ENCODE measurements around the gene TUBD1.

The TUBD1 gene

DNA sequence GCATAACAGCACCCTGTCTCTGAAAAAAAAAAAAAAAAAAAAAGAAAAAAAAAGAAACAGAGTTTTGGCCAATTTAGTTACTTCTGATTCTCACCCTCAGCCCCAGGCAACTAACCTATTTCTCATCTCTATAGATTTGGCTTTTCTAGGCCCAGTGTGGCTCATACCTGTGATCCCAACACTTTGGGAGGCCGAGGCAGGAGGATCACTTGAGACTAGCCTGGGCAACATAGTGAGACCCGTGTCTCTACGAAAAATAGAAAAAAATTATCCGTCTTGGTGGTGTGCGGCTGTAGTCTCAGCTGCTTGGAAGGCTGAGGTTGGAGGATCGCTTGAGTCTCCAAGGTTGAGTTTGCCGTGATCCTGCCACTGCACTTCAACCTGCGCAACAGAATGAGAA, 8.9 kb upstream of the TUBD1 start:
- no peak overlapping the region for H3K4me3 ChIP-seq (ENCODE audit: extremely low read depth, insufficient read depth, low read length, poor library complexity, severe bottlenecking)
- peaks cover 12% of the 10 kb centered on the region for H3K36me3 ChIP-seq (ENCODE audit: control insufficient read depth, insufficient read depth, low read length)
- no peaks in the 10 kb centered on the region for H3K9me3 ChIP-seq (ENCODE audit: control insufficient read depth, low read length)
- no peak overlapping the region for H3K27ac ChIP-seq (ENCODE audit: low read depth, low read length, severe bottlenecking)
- no peaks in the 10 kb centered on the region for H3K4me1 ChIP-seq (ENCODE audit: control insufficient read depth, insufficient read depth, low read length, poor library complexity, severe bottlenecking)
- WGBS, 2 experiments (ENCODE audit: insufficient coverage in 2 of 2), result 96 to 98% methylated on average over 4 to 6 of the region's 8 CpGs

DNA sequence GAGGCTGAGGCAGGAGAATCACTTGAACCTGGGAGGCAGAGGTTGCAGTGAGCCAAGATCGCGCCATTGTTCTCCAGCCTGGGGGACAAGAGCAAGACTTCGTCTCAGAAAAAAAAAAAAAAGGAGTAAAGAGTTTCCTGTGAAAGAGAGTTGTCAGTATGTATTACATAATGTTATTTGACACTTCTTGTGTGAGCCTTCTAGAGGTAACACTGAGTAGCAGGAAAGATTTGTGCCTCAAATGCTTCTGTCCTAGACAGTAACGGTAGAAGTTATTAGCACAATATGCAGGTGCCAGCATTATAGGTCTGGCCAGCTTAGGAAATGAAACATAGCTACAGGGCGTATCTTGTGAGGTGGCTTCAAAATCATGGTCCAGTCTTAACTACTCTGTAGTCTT, 6.4 kb upstream of the TUBD1 start:
- Histone ChIP-seq H3K27ac (ENCODE audit: low read depth, low read length, severe bottlenecking) (no peak overlapping the region), H3K4me1 (ENCODE audit: control insufficient read depth, insufficient read depth, low read length, poor library complexity, severe bottlenecking) (no peaks in the 10 kb centered on the region), H3K9me3 (ENCODE audit: control insufficient read depth, low read length) (no peaks in the 10 kb centered on the region), H3K4me3 (ENCODE audit: extremely low read depth, insufficient read depth, low read length, poor library complexity, severe bottlenecking) (no peak overlapping the region), H3K36me3 (ENCODE audit: control insufficient read depth, insufficient read depth, low read length) (peaks cover 11% of the 10 kb centered on the region)
- 92 to 100% methylated on average over 1 to 4 of the region's 5 CpGs for WGBS, 2 experiments (ENCODE audit: insufficient coverage in 2 of 2)

- Histone ChIP-seq H3K27ac (ENCODE audit: low read depth, low read length, severe bottlenecking) (no peak overlapping the region), H3K36me3 (ENCODE audit: control insufficient read depth, insufficient read depth, low read length) (peaks cover 11% of the 10 kb centered on the region), H3K4me1 (ENCODE audit: control insufficient read depth, insufficient read depth, low read length, poor library complexity, severe bottlenecking) (no peaks in the 10 kb centered on the region), H3K9me3 (ENCODE audit: control insufficient read depth, low read length) (no peaks in the 10 kb centered on the region), H3K4me3 (ENCODE audit: extremely low read depth, insufficient read depth, low read length, poor library complexity, severe bottlenecking) (no peak overlapping the region)
- WGBS, 2 experiments (ENCODE audit: insufficient coverage in 2 of 2), result 95% methylated on average over 3 of the region's 4 CpGs; no CpG with 5 or more reads in 1 of the 2 experiments
Observed at GRCh38 chr17:59897090-59897489, 4.3 kb upstream of the TUBD1 start.

DNA sequence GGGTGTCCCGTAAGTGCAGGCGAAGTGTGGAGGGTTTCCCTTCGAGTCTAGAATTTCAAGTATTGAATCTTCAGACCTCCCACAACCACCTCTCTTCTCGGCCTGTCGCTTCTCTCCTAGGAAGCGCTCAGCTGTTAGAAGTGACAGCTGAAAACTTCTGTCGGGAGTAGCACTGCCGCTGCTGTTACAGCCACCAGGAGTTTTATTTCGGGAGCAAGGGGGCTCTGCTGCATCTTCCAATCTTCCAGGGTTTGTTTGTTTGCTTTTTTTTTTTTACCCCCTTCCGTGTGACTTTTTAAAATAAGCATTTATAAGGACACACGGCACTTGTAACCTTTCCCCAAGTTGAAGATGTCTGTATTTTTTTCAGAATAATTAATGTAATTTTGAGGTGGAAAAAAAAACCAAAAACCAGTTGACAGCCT, 945 bp upstream of the TUBD1 start:
- no peaks in the 10 kb centered on the region for H3K4me1 ChIP-seq (ENCODE audit: control insufficient read depth, insufficient read depth, low read length, poor library complexity, severe bottlenecking)
- peak overlapping the region; percentile 90 for H3K4me3 ChIP-seq (ENCODE audit: extremely low read depth, insufficient read depth, low read length, poor library complexity, severe bottlenecking)
- peak overlapping the region; percentile 47 for H3K27ac ChIP-seq (ENCODE audit: low read depth, low read length, severe bottlenecking)
- WGBS, 2 experiments (ENCODE audit: insufficient coverage in 2 of 2), result 4 to 5% methylated on average over 3 to 4 of the region's 11 CpGs
- peaks cover 20% of the 10 kb centered on the region for H3K36me3 ChIP-seq (ENCODE audit: control insufficient read depth, insufficient read depth, low read length)
- no peaks in the 10 kb centered on the region for H3K9me3 ChIP-seq (ENCODE audit: control insufficient read depth, low read length)

GRCh38 chr17:59892251-59892923, 356 bp downstream of the TUBD1 start:
- Histone ChIP-seq H3K9me3 (ENCODE audit: control insufficient read depth, low read length) (no peaks in the 10 kb centered on the region), H3K36me3 (ENCODE audit: control insufficient read depth, insufficient read depth, low read length) (peaks cover 27% of the 10 kb centered on the region), H3K4me3 (ENCODE audit: extremely low read depth, insufficient read depth, low read length, poor library complexity, severe bottlenecking) (peak overlapping the region; percentile 90), H3K4me1 (ENCODE audit: control insufficient read depth, insufficient read depth, low read length, poor library complexity, severe bottlenecking) (no peaks in the 10 kb centered on the region), H3K27ac (ENCODE audit: low read depth, low read length, severe bottlenecking) (peak overlapping the region; percentile 3)
- 20 to 22% methylated on average over 15 to 16 of the region's 25 CpGs for WGBS, 2 experiments (ENCODE audit: insufficient coverage in 2 of 2)

DNA sequence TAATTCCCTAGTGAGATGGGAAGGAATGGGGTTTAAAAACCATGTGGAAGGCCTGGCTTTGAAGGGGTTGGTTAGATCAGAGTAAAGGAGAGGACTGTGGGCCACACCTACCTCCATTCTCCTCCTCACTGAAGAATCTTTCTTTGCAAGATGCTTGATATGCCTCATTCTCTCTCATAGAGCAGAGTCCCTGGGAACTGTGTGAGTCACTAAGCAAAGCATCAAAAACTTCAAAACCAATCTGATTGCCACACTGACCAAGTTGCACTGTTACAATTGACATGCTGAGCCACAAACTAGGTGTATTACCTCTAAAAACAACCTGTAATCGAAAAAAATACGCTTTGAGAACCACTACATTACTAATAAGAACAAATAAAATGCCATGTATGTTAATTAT, 2.0 kb downstream of the TUBD1 start:
- peaks cover 32% of the 10 kb centered on the region for H3K36me3 ChIP-seq (ENCODE audit: control insufficient read depth, insufficient read depth, low read length)
- WGBS, 2 experiments (ENCODE audit: insufficient coverage in 2 of 2), result no CpG with 5 or more reads among the region's 2 CpGs
- H3K27ac ChIP-seq (ENCODE audit: low read depth, low read length, severe bottlenecking), result no peak overlapping the region
- no peaks in the 10 kb centered on the region for H3K4me1 ChIP-seq (ENCODE audit: control insufficient read depth, insufficient read depth, low read length, poor library complexity, severe bottlenecking)
- no peak overlapping the region for H3K4me3 ChIP-seq (ENCODE audit: extremely low read depth, insufficient read depth, low read length, poor library complexity, severe bottlenecking)
- H3K9me3 ChIP-seq (ENCODE audit: control insufficient read depth, low read length), result no peaks in the 10 kb centered on the region

- H3K4me1 ChIP-seq (ENCODE audit: control insufficient read depth, insufficient read depth, low read length, poor library complexity, severe bottlenecking), result no peaks in the 10 kb centered on the region
- no peaks in the 10 kb centered on the region for H3K9me3 ChIP-seq (ENCODE audit: control insufficient read depth, low read length)
- 95 to 100% methylated on average over 6 to 7 of the region's 8 CpGs for WGBS, 2 experiments (ENCODE audit: insufficient coverage in 2 of 2)
- H3K27ac ChIP-seq (ENCODE audit: low read depth, low read length, severe bottlenecking), result no peak overlapping the region
- H3K4me3 ChIP-seq (ENCODE audit: extremely low read depth, insufficient read depth, low read length, poor library complexity, severe bottlenecking), result no peak overlapping the region
- H3K36me3 ChIP-seq (ENCODE audit: control insufficient read depth, insufficient read depth, low read length), result peaks cover 54% of the 10 kb centered on the region
Observed at GRCh38 chr17:59888145-59888750, 4.5 kb downstream of the TUBD1 start.

GRCh38 chr17:59884861-59885260, 7.9 kb downstream of the TUBD1 start:
- Histone ChIP-seq H3K4me3 (ENCODE audit: extremely low read depth, insufficient read depth, low read length, poor library complexity, severe bottlenecking) (no peak overlapping the region), H3K27ac (ENCODE audit: low read depth, low read length, severe bottlenecking) (no peak overlapping the region), H3K36me3 (ENCODE audit: control insufficient read depth, insufficient read depth, low read length) (peaks cover 65% of the 10 kb centered on the region), H3K9me3 (ENCODE audit: control insufficient read depth, low read length) (no peaks in the 10 kb centered on the region), H3K4me1 (ENCODE audit: control insufficient read depth, insufficient read depth, low read length, poor library complexity, severe bottlenecking) (no peaks in the 10 kb centered on the region)
- WGBS, 2 experiments (ENCODE audit: insufficient coverage in 2 of 2), result 95 to 97% methylated on average over 6 to 7 of the region's 9 CpGs

DNA sequence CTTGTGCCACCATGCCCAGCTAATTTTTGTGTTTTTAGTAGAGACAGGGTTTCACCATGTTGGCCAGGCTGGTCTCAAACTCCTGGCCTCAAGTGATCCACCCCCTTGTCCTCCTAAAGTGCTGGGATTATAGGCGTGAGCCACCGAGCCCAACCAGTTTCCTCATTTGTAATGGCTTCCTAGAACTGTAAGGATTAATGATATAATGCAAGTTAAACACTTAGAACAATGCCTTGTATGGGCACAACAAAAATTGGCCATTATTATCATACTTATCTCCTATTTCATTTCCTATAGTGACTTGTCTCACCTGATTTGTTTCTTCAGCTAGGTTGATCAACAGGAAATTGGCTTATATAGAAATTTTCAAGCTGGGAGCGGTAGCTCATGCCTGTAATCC, 14.1 kb downstream of the TUBD1 start:
- WGBS, 2 experiments (ENCODE audit: insufficient coverage in 2 of 2), result no CpG with 5 or more reads among the region's 3 CpGs
- Histone ChIP-seq H3K9me3 (ENCODE audit: control insufficient read depth, low read length) (no peaks in the 10 kb centered on the region), H3K36me3 (ENCODE audit: control insufficient read depth, insufficient read depth, low read length) (peaks cover 69% of the 10 kb centered on the region)

DNA sequence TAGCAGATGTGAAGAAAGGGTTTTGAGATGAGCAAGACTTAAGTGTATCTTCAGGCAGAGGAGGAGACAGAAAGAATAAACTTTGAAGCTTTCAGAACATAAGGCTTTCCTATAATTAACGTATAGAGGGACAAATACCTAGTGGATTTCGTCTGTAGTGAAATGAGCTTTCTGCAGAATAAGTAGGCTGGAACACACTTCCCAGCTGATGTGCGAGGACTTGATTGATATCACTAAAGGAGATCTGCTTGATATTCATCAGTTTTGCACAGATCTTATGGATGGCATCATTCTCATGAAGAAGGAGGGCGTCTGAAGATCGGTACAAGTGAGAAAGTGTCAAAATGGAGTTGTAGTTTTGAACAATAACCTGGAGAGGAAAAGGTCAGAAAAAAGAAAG, 14.8 kb downstream of the TUBD1 start:
- Histone ChIP-seq H3K4me3 (ENCODE audit: extremely low read depth, insufficient read depth, low read length, poor library complexity, severe bottlenecking) (no peak overlapping the region), H3K36me3 (ENCODE audit: control insufficient read depth, insufficient read depth, low read length) (peaks cover 66% of the 10 kb centered on the region), H3K4me1 (ENCODE audit: control insufficient read depth, insufficient read depth, low read length, poor library complexity, severe bottlenecking) (no peaks in the 10 kb centered on the region), H3K27ac (ENCODE audit: low read depth, low read length, severe bottlenecking) (no peak overlapping the region), H3K9me3 (ENCODE audit: control insufficient read depth, low read length) (no peaks in the 10 kb centered on the region)
- WGBS, 2 experiments (ENCODE audit: insufficient coverage in 2 of 2), result 97 to 100% methylated on average over 4 of the region's 5 CpGs

More for the DNA sequence above, 14.1 kb downstream of the TUBD1 start:
- no peaks in the 10 kb centered on the region for H3K4me1 ChIP-seq (ENCODE audit: control insufficient read depth, insufficient read depth, low read length, poor library complexity, severe bottlenecking)
- H3K4me3 ChIP-seq (ENCODE audit: extremely low read depth, insufficient read depth, low read length, poor library complexity, severe bottlenecking), result no peak overlapping the region
- no peak overlapping the region for H3K27ac ChIP-seq (ENCODE audit: low read depth, low read length, severe bottlenecking)

- Histone ChIP-seq H3K4me3 (ENCODE audit: extremely low read depth, insufficient read depth, low read length, poor library complexity, severe bottlenecking) (no peak overlapping the region), H3K4me1 (ENCODE audit: control insufficient read depth, insufficient read depth, low read length, poor library complexity, severe bottlenecking) (no peaks in the 10 kb centered on the region), H3K36me3 (ENCODE audit: control insufficient read depth, insufficient read depth, low read length) (peaks cover 64% of the 10 kb centered on the region), H3K27ac (ENCODE audit: low read depth, low read length, severe bottlenecking) (no peak overlapping the region), H3K9me3 (ENCODE audit: control insufficient read depth, low read length) (no peaks in the 10 kb centered on the region)
- no CpG with 5 or more reads among the region's 3 CpGs for WGBS, 2 experiments (ENCODE audit: insufficient coverage in 2 of 2)
Observed at GRCh38 chr17:59876107-59876506, 16.6 kb downstream of the TUBD1 start.
